Lung (tissue), 12 donors: ENCODE data around the gene AGAP1. TPM values are rescaled to one million over a fixed set of nuclear protein-coding genes. Genes with fewer than 3 reads are reported as not detected.

Experiments
- ATAC-seq: fragments of 200-7000 bp; cut with Tn5 transposase; one replicate; pipeline ENCODE4 v1.9.1; 2020; ENCODE audit warnings: moderate number of reproducible peaks; ENCODE audit not compliant: insufficient read depth, low FRiP score
- DNase-seq, 3 donors: peaks; one replicate each; pipeline ENCODE4 v3.0.0-alpha.2; 2013 to 2017
- H3K27ac ChIP-seq, 2 donors: one replicate each; pipeline ENCODE4 v1.5.1; 2013; ENCODE audit warnings: mild to moderate bottlenecking in 2 of 2, moderate library complexity in 2 of 2, control low read depth in 1 of 2, inconsistent platforms in 1 of 2, low read depth in 1 of 2, low read length in 1 of 2
- H3K27me3 ChIP-seq, 3 donors: one replicate each; pipeline ENCODE4 v1.5.1; 2013; ENCODE audit warnings: low read length in 2 of 3; ENCODE audit not compliant: control insufficient read depth in 3 of 3, insufficient read depth in 3 of 3
- H3K36me3 ChIP-seq, 4 donors: one replicate each; pipeline ENCODE4 v1.5.1; 2013; ENCODE audit warnings: low read length in 4 of 4, mild to moderate bottlenecking in 1 of 4, moderate library complexity in 1 of 4; ENCODE audit not compliant: control insufficient read depth in 4 of 4, insufficient read depth in 4 of 4
- H3K4me1 ChIP-seq, 5 donors: one replicate each; pipeline ENCODE4 v1.5.1; 2013; ENCODE audit warnings: low read length in 5 of 5, mild to moderate bottlenecking in 2 of 5, moderate library complexity in 1 of 5; ENCODE audit not compliant: control insufficient read depth in 5 of 5, insufficient read depth in 5 of 5
- H3K4me3 ChIP-seq: one replicate; pipeline ENCODE4 v1.5.1; 2013; ENCODE audit warnings: mild to moderate bottlenecking, control low read depth, moderate library complexity
- H3K9ac ChIP-seq, 2 donors: one replicate each; pipeline ENCODE4 v1.5.1; 2013; ENCODE audit warnings: low read length in 2 of 2, control low read depth in 1 of 2; ENCODE audit not compliant: insufficient read depth in 1 of 2
- H3K9me3 ChIP-seq, 4 donors: one replicate each; pipeline ENCODE4 v1.5.1; 2013; ENCODE audit warnings: low read length in 3 of 4, mild to moderate bottlenecking in 1 of 4, moderate library complexity in 1 of 4; ENCODE audit not compliant: control insufficient read depth in 4 of 4, insufficient read depth in 3 of 4
- WGBS, 2 donors: extraction: QIAGEN DNeasy Blood & Tissue Kit; methylation state at CpG; one replicate each; pipeline ENCODE4 v1.1.7; 2013; 5-methylcytosine and 5-hydroxymethylcytosine counted together
- polyA plus RNA-seq, 2 donors: library from polyadenylated mRNA; stranded (reverse); fragments of 200-250 nt; gene quantifications; one replicate each; pipeline ENCODE4 v1.2.1, GENCODE V29; 2013
- total RNA-seq, 2 donors: library from RNA; depleted of rRNA in 1 of 2; stranded (reverse); fragments of >200 nt in 1 of 2; gene quantifications; one replicate each; pipeline ENCODE4 v1.2.1, GENCODE V29; 2014 to 2021
- TF ChIP-seq, protein P1 (sequence below): IDR thresholded peaks from 2 replicates; pipeline ENCODE4 v1.5.1; 2012; ENCODE audit warnings: mild to moderate bottlenecking; ENCODE audit errors: control extremely low read depth, extremely low read depth
- donor health status: control.
- donor health status: control.
- donor health status: Bipolar disorder and iron deficiency.
- donor health status: healthy.
- donor health status: DM: yes; HTN: yes; CAD: no.

Gene AGAP1
- total and polyA plus RNA-seq, 4 donors, result 6.6 to 39.4 (median 20.2) TPM

GRCh38 chr2:235549735-235550377, 56.0 kb downstream of the AGAP1 start:
- WGBS, 2 donors, result 92 to 93% methylated on average over 19 of the region's 19 CpGs
- TF ChIP-seq, protein P1, sequence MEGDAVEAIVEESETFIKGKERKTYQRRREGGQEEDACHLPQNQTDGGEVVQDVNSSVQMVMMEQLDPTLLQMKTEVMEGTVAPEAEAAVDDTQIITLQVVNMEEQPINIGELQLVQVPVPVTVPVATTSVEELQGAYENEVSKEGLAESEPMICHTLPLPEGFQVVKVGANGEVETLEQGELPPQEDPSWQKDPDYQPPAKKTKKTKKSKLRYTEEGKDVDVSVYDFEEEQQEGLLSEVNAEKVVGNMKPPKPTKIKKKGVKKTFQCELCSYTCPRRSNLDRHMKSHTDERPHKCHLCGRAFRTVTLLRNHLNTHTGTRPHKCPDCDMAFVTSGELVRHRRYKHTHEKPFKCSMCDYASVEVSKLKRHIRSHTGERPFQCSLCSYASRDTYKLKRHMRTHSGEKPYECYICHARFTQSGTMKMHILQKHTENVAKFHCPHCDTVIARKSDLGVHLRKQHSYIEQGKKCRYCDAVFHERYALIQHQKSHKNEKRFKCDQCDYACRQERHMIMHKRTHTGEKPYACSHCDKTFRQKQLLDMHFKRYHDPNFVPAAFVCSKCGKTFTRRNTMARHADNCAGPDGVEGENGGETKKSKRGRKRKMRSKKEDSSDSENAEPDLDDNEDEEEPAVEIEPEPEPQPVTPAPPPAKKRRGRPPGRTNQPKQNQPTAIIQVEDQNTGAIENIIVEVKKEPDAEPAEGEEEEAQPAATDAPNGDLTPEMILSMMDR, result no peak
- Histone ChIP-seq H3K4me3 (no peak overlapping the region), H3K9me3 (no peaks in the 10 kb centered on the region), H3K4me1 (peaks cover 0 to 26% (median 23%) of the 10 kb centered on the region in 5 donors), H3K9ac (no peak overlapping the region), H3K27ac (no peak overlapping the region), H3K27me3 (no peaks in the 10 kb centered on the region), H3K36me3 (no peaks in the 10 kb centered on the region)
- DNase-seq, result no peak
- ATAC-seq, result no peak

DNA sequence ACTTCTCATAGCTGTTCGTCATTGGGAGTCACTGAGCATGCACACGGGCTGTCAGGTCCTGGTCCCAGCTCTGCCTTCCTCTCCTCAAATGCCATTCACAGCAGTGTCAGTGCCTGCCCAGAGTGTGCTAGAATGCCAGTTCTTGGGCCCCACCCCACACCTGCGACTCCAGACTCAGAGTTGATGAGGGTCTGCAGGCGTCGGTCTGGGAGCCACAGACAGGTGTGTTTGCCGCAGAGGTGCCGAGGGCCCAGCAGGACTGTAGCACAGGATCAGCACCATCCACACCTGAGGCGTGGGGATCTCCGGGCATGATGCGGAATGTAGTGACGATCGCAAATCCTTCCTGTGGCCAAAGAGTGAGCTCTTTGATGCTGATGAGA, 56.5 kb downstream of the AGAP1 start:
- no peak overlapping the region for H3K27ac ChIP-seq
- DNase-seq (no peak), ATAC-seq (no peak)
- H3K9me3 ChIP-seq, result no peaks in the 10 kb centered on the region
- TF ChIP-seq, protein P1, result no peak
- H3K36me3 ChIP-seq, result no peaks in the 10 kb centered on the region
- H3K4me1 ChIP-seq, result peaks cover 0 to 26% (median 20%) of the 10 kb centered on the region in 5 donors
- no peaks in the 10 kb centered on the region for H3K27me3 ChIP-seq
- 93 to 95% methylated on average over 12 of the region's 12 CpGs for WGBS, 2 donors
- no peak overlapping the region for H3K4me3 ChIP-seq
- no peak overlapping the region for H3K9ac ChIP-seq

- no peak for ATAC-seq
- DNase-seq, result no peak
- no peak overlapping the region for H3K4me3 ChIP-seq
- 90 to 91% methylated on average over 8 of the region's 8 CpGs for WGBS, 2 donors
- peaks cover 0 to 27% (median 15%) of the 10 kb centered on the region in 5 donors for H3K4me1 ChIP-seq
- H3K27ac ChIP-seq, result no peak overlapping the region
- H3K27me3 ChIP-seq, result no peaks in the 10 kb centered on the region
- TF ChIP-seq, protein P1, result no peak
- H3K9me3 ChIP-seq, result no peaks in the 10 kb centered on the region
- H3K9ac ChIP-seq, result no peak overlapping the region
- no peaks in the 10 kb centered on the region for H3K36me3 ChIP-seq
Observed at GRCh38 chr2:235550946-235551345, 57.1 kb downstream of the AGAP1 start.

DNA sequence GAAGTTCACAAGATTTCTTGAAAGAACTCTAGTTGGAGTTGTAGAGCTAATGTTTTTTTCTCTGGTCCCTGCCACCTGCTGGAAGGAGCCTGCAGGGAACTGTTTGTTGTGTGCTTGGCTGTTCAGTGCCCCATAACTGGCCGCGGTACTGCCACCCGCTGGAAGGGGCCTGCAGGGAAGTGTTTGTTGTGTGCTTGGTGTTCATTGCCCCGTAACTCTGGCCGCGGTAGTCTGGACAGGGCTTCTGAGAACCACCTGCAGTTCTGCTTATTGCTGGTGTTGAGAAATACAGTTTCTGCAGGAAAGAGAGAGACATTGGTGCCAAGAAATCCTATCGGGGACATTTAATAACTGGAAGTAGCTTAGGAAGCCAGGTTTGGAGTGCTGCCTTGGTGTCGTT, 58.1 kb downstream of the AGAP1 start:
- ATAC-seq (peak; percentile 55), DNase-seq (peak; percentile 52 to 58 (median 57))
- TF ChIP-seq, protein P1, result peak; percentile 30
- H3K4me3 ChIP-seq, result no peak overlapping the region
- WGBS, 2 donors, result 16 to 19% methylated on average over 8 of the region's 8 CpGs
- peaks cover 0 to 26% (median 19%) of the 10 kb centered on the region in 5 donors for H3K4me1 ChIP-seq
- H3K36me3 ChIP-seq, result no peaks in the 10 kb centered on the region
- no peaks in the 10 kb centered on the region for H3K27me3 ChIP-seq
- no peaks in the 10 kb centered on the region for H3K9me3 ChIP-seq
- H3K9ac ChIP-seq, result no peak overlapping the region
- H3K27ac ChIP-seq, result no peak overlapping the region
